ENCODE results near the gene PFN3.

Gene PFN3

GRCh38 chr5:177357459-177358351, 42.8 kb downstream of the PFN3 start, which contains the start of gene RGS14:
RGS14 (plus strand) TSS chr5:177357924; CDS start chr5:177358025, 101 bp downstream.
- peak; percentile 43 for DNase-seq

- DNase-seq = no peak
These were observed 43.4 kb downstream of the PFN3 start for GRCh38 chr5:177357146-177357458.

- no peak for DNase-seq
These were observed 43.7 kb downstream of the PFN3 start for GRCh38 chr5:177356746-177357145.

- DNase-seq = no peak
These were observed 44.6 kb downstream of the PFN3 start for GRCh38 chr5:177355868-177356168.

- DNase-seq = no peak
These were observed 45.1 kb downstream of the PFN3 start for GRCh38 chr5:177355162-177355867.

GRCh38 chr5:177354711-177355110, 45.8 kb downstream of the PFN3 start:
- DNase-seq = no peak

GRCh38 chr5:177354256-177354655, 46.2 kb downstream of the PFN3 start:
- DNase-seq = no peak

GRCh38 chr5:177353093-177353492, 47.4 kb downstream of the PFN3 start:
- no peak for DNase-seq

- peak; percentile 80 for DNase-seq
These were observed 48.8 kb downstream of the PFN3 start, which contains the start of gene LMAN2 for GRCh38 chr5:177351392-177352329. LMAN2 (minus strand) TSS chr5:177351668; CDS start chr5:177351647, 21 bp downstream.

GRCh38 chr5:177350776-177351391, 49.6 kb downstream of the PFN3 start:
- DNase-seq = no peak

All from NCI-H1105 treated with DMSO at 0.1 percent for 48 hours (cell line).